ENCODE measurements around the gene CPED1.

The CPED1 gene

GRCh38 chr7:121080913-121081326 is 92.4 kb downstream of the CPED1 start:
- no peak overlapping the region for H3K27ac ChIP-seq
- no peak for TF ChIP-seq ZFX (IDR thresholded peaks at IDR 0.05)
- TF ChIP-seq CTCF (conservative IDR thresholded peaks at IDR 0.05), result no peak

- TF ChIP-seq ZFX (IDR thresholded peaks at IDR 0.05) (no peak), CTCF (conservative IDR thresholded peaks at IDR 0.05) (peak; percentile 84)
- H3K27ac ChIP-seq, result no peak overlapping the region
Measured at GRCh38 chr7:121081327-121081936, 92.9 kb downstream of the CPED1 start.

- H3K27ac ChIP-seq, result no peak overlapping the region
- TF ChIP-seq CTCF (conservative IDR thresholded peaks at IDR 0.05), result no peak
- no peak for TF ChIP-seq ZFX (IDR thresholded peaks at IDR 0.05)
Measured at GRCh38 chr7:121082400-121083101, 94.0 kb downstream of the CPED1 start.

GRCh38 chr7:121083138-121083789 is 94.8 kb downstream of the CPED1 start:
- TF ChIP-seq ZFX (IDR thresholded peaks at IDR 0.05) (no peak), CTCF (conservative IDR thresholded peaks at IDR 0.05) (no peak)
- no peak overlapping the region for H3K27ac ChIP-seq

- H3K27ac ChIP-seq, result no peak overlapping the region
- TF ChIP-seq CTCF (conservative IDR thresholded peaks at IDR 0.05), result no peak
- TF ChIP-seq ZFX (IDR thresholded peaks at IDR 0.05), result no peak
Measured at GRCh38 chr7:121083790-121084251, 95.3 kb downstream of the CPED1 start.

- no peak for TF ChIP-seq ZFX (IDR thresholded peaks at IDR 0.05)
- TF ChIP-seq CTCF (conservative IDR thresholded peaks at IDR 0.05), result no peak
- H3K27ac ChIP-seq, result no peak overlapping the region
Measured at GRCh38 chr7:121084256-121084655, 95.7 kb downstream of the CPED1 start.

GRCh38 chr7:121084748-121085336 is 96.3 kb downstream of the CPED1 start:
- TF ChIP-seq ZFX (IDR thresholded peaks at IDR 0.05) (no peak), CTCF (conservative IDR thresholded peaks at IDR 0.05) (no peak)
- no peak overlapping the region for H3K27ac ChIP-seq

All from C4-2B (cell line).